ENCODE data around the gene NFATC2. TPM values are rescaled to one million over a fixed set of nuclear protein-coding genes. Genes with fewer than 3 reads are reported as not detected.

The NFATC2 gene
- total RNA-seq, 4 donors from 2014 or later = 5.7 to 36.4 (median 12.0) TPM

DNA sequence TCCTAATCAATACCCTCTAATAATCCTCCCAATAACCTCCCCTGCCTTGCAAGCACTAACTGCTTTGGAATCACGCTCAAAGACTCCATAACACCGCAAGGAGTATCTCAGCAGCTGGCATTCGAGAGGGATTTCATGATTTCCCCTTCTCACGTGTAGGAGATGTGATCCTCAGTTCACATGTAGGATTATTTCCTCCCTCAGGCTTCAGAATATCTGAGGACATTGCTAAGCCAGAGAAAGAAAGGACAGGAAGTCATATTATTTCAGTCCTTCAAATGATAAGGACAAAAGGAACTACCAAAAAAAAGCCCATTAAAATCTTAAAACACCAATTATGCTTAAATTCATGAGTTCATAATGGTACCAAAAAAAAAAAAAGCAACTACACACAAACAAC, 122.9 kb downstream of the NFATC2 start:
- H3K9me3 ChIP-seq = no peaks in the 10 kb centered on the region
- H3K4me3 ChIP-seq = no peak overlapping the region
- no peaks in the 10 kb centered on the region for H3K36me3 ChIP-seq
- intact Hi-C loops (cut with DNase I; ENCODE audit: low total_unique reads) = no loop called here
- H3K4me1 ChIP-seq = no peaks in the 10 kb centered on the region
- H3K27me3 ChIP-seq = no peaks in the 10 kb centered on the region
- H3K27ac ChIP-seq = no peak overlapping the region
- DNase-seq = no peak
- TF ChIP-seq CTCF (IDR thresholded peaks at IDR 0.05) (no peak), POLR2A (IDR thresholded peaks at IDR 0.05) (no peak)

DNA sequence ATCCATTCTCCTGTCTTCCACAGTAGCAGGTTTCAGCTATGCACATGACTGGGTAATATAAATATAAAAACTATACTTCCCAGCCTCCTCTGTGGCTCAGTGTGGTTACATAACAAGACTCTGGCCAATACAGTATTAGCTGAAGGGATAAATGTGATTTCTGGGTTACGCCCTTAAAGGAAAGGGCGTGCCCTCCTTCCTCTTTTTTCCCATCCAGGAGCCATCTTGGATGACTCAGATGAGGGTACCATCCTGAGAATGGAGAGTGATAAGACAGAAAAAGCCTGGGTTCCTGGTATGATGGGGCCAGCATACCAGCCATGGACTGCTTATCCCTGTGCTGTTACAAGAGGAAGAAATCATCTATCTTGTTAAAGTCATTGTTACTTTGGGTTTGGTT, 123.3 kb downstream of the NFATC2 start:
- no peaks in the 10 kb centered on the region for H3K36me3 ChIP-seq
- DNase-seq = no peak
- no peaks in the 10 kb centered on the region for H3K4me1 ChIP-seq
- H3K27me3 ChIP-seq = no peaks in the 10 kb centered on the region
- no peak for TF ChIP-seq CTCF (IDR thresholded peaks at IDR 0.05)
- no peak for TF ChIP-seq POLR2A (IDR thresholded peaks at IDR 0.05)
- intact Hi-C loops (cut with DNase I; ENCODE audit: low total_unique reads) = no loop called here
- no peak overlapping the region for H3K4me3 ChIP-seq
- no peaks in the 10 kb centered on the region for H3K9me3 ChIP-seq
- H3K27ac ChIP-seq = no peak overlapping the region

- intact Hi-C loops (cut with DNase I; ENCODE audit: low total_unique reads) = no loop called here
- Histone ChIP-seq H3K27me3 (no peaks in the 10 kb centered on the region), H3K36me3 (no peaks in the 10 kb centered on the region), H3K4me1 (peaks cover 0 to 3% of the 10 kb centered on the region in 2 donors), H3K27ac (no peak overlapping the region), H3K9me3 (no peaks in the 10 kb centered on the region), H3K4me3 (no peak overlapping the region)
- DNase-seq = no peak
- TF ChIP-seq CTCF (IDR thresholded peaks at IDR 0.05) (no peak), POLR2A (IDR thresholded peaks at IDR 0.05) (no peak)
Observed at GRCh38 chr20:51418137-51418529, 124.4 kb downstream of the NFATC2 start.

GRCh38 chr20:51417250-51418136, 125.0 kb downstream of the NFATC2 start:
- TF ChIP-seq CTCF (IDR thresholded peaks at IDR 0.05) (no peak), POLR2A (IDR thresholded peaks at IDR 0.05) (no peak)
- Histone ChIP-seq H3K9me3 (no peaks in the 10 kb centered on the region), H3K36me3 (no peaks in the 10 kb centered on the region), H3K4me3 (no peak overlapping the region), H3K27ac (no peak overlapping the region), H3K4me1 (peaks cover 2 to 5% of the 10 kb centered on the region in 2 donors), H3K27me3 (no peaks in the 10 kb centered on the region)
- DNase-seq = no peak
- intact Hi-C loops (cut with DNase I; ENCODE audit: low total_unique reads) = no loop called here

DNA sequence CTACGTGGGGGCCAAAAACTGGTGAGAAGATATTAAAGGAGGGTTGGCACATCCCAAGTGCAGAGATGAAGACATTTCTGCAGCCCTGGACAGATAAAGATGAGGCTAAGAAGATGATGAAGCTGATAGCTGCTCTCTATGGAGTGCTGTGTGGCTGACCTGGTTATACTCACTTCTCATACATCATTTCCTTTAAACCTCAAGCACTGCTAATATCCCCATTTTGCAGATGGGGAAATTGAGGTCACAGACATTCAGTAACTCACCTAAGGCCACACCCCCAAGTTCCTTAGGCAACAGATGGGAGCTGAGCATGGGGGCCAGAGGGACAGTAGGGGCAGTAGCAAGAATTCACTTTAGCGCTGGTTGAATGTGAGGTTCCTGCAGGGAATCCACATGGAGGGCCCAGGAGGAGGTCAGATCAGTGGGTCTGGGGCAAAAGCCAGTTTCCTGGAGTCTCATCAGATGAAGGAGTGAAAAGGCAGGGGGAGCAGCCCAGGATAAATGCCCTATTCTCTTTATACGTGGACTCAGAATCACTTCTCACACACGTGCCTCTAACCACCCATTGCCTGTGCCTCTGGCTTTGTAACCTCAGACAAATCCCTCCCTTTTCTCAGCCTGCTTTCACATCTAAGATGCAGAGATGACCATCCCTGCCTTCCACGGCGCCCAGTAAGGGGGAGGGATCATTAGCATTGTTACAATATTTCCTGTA, 125.8 kb downstream of the NFATC2 start:
- no peaks in the 10 kb centered on the region for H3K27me3 ChIP-seq
- no peak for TF ChIP-seq CTCF (IDR thresholded peaks at IDR 0.05)
- TF ChIP-seq POLR2A (IDR thresholded peaks at IDR 0.05) = no peak
- intact Hi-C loops (cut with DNase I; ENCODE audit: low total_unique reads) = no loop called here
- H3K27ac ChIP-seq = no peak overlapping the region
- H3K9me3 ChIP-seq = no peaks in the 10 kb centered on the region
- H3K4me3 ChIP-seq = no peak overlapping the region
- H3K4me1 ChIP-seq = peaks cover 3 to 5% of the 10 kb centered on the region in 2 donors
- no peaks in the 10 kb centered on the region for H3K36me3 ChIP-seq
- DNase-seq = no peak

Measured in uterus (tissue), 4 donors.